OCI-LY3 (cell line): ENCODE results near the gene SOS2.

ENCODE experiments used
- H2AFZ ChIP-seq: fragments of 200-600, 300-600 bp; shearing (Covaris generic); 2 replicates; pipeline ENCODE4 v1.6.0; 2014; ENCODE audit warnings: antibody characterized with exemption, low read depth, low read length
- H3K27ac ChIP-seq: fragments of 200-600, 300-600 bp; sonication (generic); 2 replicates; pipeline ENCODE4 v1.5.1; 2014; ENCODE audit warnings: mild to moderate bottlenecking, low read length, moderate library complexity, mixed read lengths
- H3K27me3 ChIP-seq: fragments of 200-600, 300-600 bp; sonication (generic); 2 replicates; pipeline ENCODE4 v1.6.1; 2014; ENCODE audit warnings: low read depth, low read length, mixed read lengths
- H3K36me3 ChIP-seq: fragments of 200-600, 300-600 bp; sonication (generic); replicated peaks from 2 replicates; pipeline ENCODE3; 2014; ENCODE audit warnings: low read depth, low read length, mixed read lengths
- H3K4me1 ChIP-seq: fragments of 300-600, 200-600 bp; sonication (generic); 2 replicates; pipeline ENCODE4 v1.6.1; 2014; ENCODE audit warnings: low read length, mixed read lengths
- H3K4me2 ChIP-seq: fragments of 200-600, 300-600 bp; sonication (generic); 2 replicates; pipeline ENCODE4 v1.6.1; 2014; ENCODE audit warnings: low read length, mixed read lengths
- H3K4me3 ChIP-seq: fragments of 300-600, 200-600 bp; sonication (generic); 2 replicates; pipeline ENCODE4 v1.5.1; 2014; ENCODE audit warnings: antibody characterized with exemption, mild to moderate bottlenecking, low read length, moderate library complexity
- H3K79me2 ChIP-seq: fragments of 300-600, 200-600 bp; shearing (Covaris generic); 2 replicates; pipeline ENCODE4 v1.6.1; 2014; ENCODE audit warnings: mild to moderate bottlenecking, low read length, mixed read lengths
- H3K9ac ChIP-seq: fragments of 300-600, 200-600 bp; shearing (Covaris generic); 2 replicates; pipeline ENCODE4 v1.6.0; 2014; ENCODE audit warnings: mild to moderate bottlenecking, low read length, moderate library complexity
- H3K9me3 ChIP-seq: fragments of 200-600, 300-600 bp; shearing (Covaris generic); 2 replicates; pipeline ENCODE4 v1.6.1; 2014; ENCODE audit warnings: low read length, mixed read lengths; ENCODE audit not compliant: insufficient read depth
- H4K20me1 ChIP-seq: fragments of 200-600, 300-600 bp; sonication (generic); 2 replicates; pipeline ENCODE4 v1.6.1; 2016; ENCODE audit warnings: low read length, mixed read lengths; ENCODE audit not compliant: insufficient read depth
- CTCF ChIP-seq: fragments of 200-600, 300-600 bp; sonication (generic); IDR thresholded peaks from 2 replicates; pipeline ENCODE4 v1.5.1; 2014; ENCODE audit warnings: antibody characterized with exemption, low read length, low read depth
- EZH2phosphoT487 ChIP-seq: fragments of 200-600 bp; shearing (Covaris generic); IDR thresholded peaks from 2 replicates; pipeline ENCODE4 v1.6.1; 2018; ENCODE audit warnings: antibody characterized with exemption, mixed run types, low read depth

The SOS2 gene

GRCh38 chr14:50231475-50232275 is at the start of gene SOS2:
Gene SOS2, minus strand, starts transcription at chr14:50231578. Its CDS starts 295 bp downstream, at chr14:50231283.
- Histone ChIP-seq H3K79me2 (peaks cover 37% of the 10 kb centered on the region), H4K20me1 (peaks cover 16% of the 10 kb centered on the region)

GRCh38 chr14:50272498-50272897 is 41.1 kb upstream of the SOS2 start:
- no peak overlapping the region for H3K4me3 ChIP-seq
- H3K4me1 ChIP-seq = no peaks in the 10 kb centered on the region
- H2AFZ ChIP-seq = no peak overlapping the region
- no peaks in the 10 kb centered on the region for H3K9me3 ChIP-seq
- TF ChIP-seq EZH2phosphoT487 (no peak), CTCF (no peak)
- no peaks in the 10 kb centered on the region for H3K79me2 ChIP-seq
- H3K27ac ChIP-seq = no peak overlapping the region
- H4K20me1 ChIP-seq = no peaks in the 10 kb centered on the region
- peaks cover 8% of the 10 kb centered on the region for H3K36me3 ChIP-seq
- no peak overlapping the region for H3K4me2 ChIP-seq
- H3K27me3 ChIP-seq = no peaks in the 10 kb centered on the region
- H3K9ac ChIP-seq = no peak overlapping the region

More at GRCh38 chr14:50231475-50232275, at the start of gene SOS2:
- Histone ChIP-seq H3K4me3 (peak within 1 kb of the TSS; percentile 98), H3K4me1 (peaks cover 17% of the 10 kb centered on the region), H2AFZ (peak within 1 kb of the TSS; percentile 95), H3K4me2 (peak within 1 kb of the TSS; percentile 88), H3K9me3 (no peaks in the 10 kb centered on the region), H3K27ac (peak within 1 kb of the TSS; percentile 75), H3K27me3 (no peaks in the 10 kb centered on the region), H3K36me3 (peaks cover 14% of the 10 kb centered on the region), H3K9ac (peak within 1 kb of the TSS; percentile 88)
- TF ChIP-seq EZH2phosphoT487 (no peak), CTCF (peak; percentile 10; the same call in 1 of the 2 replicates)

- no peak overlapping the region for H3K4me2 ChIP-seq
- H2AFZ ChIP-seq = no peak overlapping the region
- no peaks in the 10 kb centered on the region for H4K20me1 ChIP-seq
- no peak overlapping the region for H3K4me3 ChIP-seq
- H3K36me3 ChIP-seq = peaks cover 8% of the 10 kb centered on the region
- H3K4me1 ChIP-seq = no peaks in the 10 kb centered on the region
- H3K27me3 ChIP-seq = no peaks in the 10 kb centered on the region
- TF ChIP-seq CTCF (no peak), EZH2phosphoT487 (no peak)
- H3K27ac ChIP-seq = no peak overlapping the region
- no peaks in the 10 kb centered on the region for H3K79me2 ChIP-seq
- H3K9me3 ChIP-seq = no peaks in the 10 kb centered on the region
- H3K9ac ChIP-seq = no peak overlapping the region
Measured at GRCh38 chr14:50270932-50271331, 39.6 kb upstream of the SOS2 start.

GRCh38 chr14:50265029-50265428 is 33.7 kb upstream of the SOS2 start:
- no peaks in the 10 kb centered on the region for H3K27me3 ChIP-seq
- TF ChIP-seq CTCF (no peak), EZH2phosphoT487 (no peak)

More at GRCh38 chr14:50265029-50265428, 33.7 kb upstream of the SOS2 start:
- no peaks in the 10 kb centered on the region for H3K9me3 ChIP-seq
- H3K4me2 ChIP-seq = no peak overlapping the region
- H3K4me1 ChIP-seq = no peaks in the 10 kb centered on the region
- no peak overlapping the region for H2AFZ ChIP-seq
- H3K79me2 ChIP-seq = no peaks in the 10 kb centered on the region
- no peak overlapping the region for H3K4me3 ChIP-seq
- no peak overlapping the region for H3K27ac ChIP-seq
- H3K9ac ChIP-seq = no peak overlapping the region
- no peaks in the 10 kb centered on the region for H4K20me1 ChIP-seq
- H3K36me3 ChIP-seq = peaks cover 5% of the 10 kb centered on the region
